GM18519 (cell line): ENCODE results near the gene COL15A1.
"Not testable (repeated sequence)": the region's sequence is repeated elsewhere in the genome, so short reads cannot be mapped to it uniquely, and the experiment has no call there.

Experiments used
- ATAC-seq: cut with Tn5 transposase; IDR thresholded peaks from one replicate; pipeline ENCODE4 v1.9.1; 2021; ENCODE audit warnings: mild to moderate bottlenecking, moderate library complexity; ENCODE audit not compliant: unreplicated experiment, low FRiP score

Gene COL15A1

DNA sequence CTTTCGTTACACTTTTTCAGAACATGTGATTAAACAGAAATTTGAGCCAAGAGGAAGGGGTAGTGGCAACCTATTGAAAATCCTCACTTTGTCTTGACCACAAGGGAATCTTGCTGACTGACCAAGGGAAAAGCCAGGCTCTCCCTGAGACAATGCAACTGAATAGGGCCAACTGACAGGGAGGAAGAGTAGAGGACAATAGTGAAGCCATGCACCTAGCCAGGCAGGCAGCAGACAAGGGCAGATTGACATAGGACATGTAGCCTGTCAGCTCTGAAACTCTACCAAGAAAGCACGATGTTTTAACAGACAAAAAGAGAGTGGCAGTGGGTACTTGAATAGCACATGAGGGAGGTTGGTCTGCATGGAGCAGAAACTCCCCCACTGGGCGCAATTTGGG lies 152.7 kb downstream of the COL15A1 start:
- ATAC-seq: no peak

DNA sequence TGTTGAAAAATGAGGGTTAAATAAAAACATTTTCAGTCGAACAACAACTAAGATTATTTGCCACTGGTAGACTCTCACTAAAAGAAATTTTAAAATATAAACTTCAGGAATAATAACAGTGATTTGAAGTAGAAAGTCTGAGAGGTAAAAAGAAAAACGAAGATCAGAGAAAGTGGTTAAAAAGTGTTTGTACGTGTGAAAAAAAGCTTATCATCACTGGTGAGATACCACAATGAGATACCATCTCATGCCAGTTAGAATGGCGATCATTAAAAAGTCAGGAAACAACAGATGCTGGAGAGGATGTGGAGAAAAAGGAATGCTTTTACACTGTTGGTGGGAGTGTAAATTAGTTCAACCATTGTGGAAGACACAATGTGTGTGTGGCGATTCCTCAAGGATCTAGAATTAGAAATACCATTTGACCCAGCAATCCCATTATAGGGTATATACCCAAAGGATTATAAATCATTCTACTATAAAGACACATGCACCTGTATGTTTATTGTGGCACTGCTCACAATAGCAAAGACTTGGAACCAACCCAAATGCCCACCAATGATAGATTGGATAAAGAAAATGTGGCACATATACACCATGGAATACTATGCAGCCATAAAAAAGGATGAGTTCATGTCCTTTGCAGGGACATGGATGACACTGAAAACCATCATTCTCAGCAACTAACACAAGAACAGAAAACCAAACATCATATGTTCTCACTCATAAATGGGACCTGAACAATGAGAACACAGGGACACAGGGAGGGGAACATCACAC lies 156.3 kb downstream of the COL15A1 start:
- not testable (repeated sequence) for ATAC-seq

DNA sequence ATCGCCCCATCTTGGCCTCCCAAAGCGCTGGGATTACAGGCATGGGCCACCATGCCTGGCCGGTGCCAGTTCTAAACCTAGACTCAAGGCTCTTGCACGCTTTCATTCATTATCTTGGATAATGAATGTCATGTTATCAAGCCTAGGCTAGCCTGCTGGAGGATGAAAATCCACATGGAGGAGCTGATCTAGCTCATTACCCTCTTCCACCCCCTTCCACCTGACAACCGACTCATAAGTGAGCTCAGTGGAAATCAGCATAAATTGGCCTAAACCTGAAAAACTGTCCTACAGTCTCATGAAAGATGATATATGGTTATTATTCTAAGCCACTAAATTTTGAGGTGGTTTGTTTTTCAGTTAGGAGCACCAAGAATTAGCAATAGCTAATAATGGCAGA lies 157.6 kb downstream of the COL15A1 start:
- ATAC-seq: no peak

DNA sequence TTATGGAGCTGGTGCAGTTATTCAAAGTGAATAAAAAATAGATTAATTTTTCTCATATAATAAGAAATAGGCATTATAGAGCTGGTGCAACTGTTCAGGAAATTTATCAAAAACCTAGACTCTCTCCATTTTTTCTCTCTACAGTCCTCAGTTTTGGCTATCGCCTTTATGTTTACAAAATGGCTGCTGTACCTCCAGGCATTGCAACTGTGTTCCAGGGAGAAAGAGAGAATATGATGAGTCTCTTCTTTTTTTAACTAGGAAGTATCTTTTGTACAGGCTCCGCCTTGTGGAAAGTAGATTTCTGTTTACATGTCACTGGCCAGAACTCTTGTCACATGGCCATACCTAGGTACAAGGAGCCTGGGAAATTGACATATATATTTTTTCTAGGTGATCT lies 158.1 kb downstream of the COL15A1 start:
- no peak for ATAC-seq

DNA sequence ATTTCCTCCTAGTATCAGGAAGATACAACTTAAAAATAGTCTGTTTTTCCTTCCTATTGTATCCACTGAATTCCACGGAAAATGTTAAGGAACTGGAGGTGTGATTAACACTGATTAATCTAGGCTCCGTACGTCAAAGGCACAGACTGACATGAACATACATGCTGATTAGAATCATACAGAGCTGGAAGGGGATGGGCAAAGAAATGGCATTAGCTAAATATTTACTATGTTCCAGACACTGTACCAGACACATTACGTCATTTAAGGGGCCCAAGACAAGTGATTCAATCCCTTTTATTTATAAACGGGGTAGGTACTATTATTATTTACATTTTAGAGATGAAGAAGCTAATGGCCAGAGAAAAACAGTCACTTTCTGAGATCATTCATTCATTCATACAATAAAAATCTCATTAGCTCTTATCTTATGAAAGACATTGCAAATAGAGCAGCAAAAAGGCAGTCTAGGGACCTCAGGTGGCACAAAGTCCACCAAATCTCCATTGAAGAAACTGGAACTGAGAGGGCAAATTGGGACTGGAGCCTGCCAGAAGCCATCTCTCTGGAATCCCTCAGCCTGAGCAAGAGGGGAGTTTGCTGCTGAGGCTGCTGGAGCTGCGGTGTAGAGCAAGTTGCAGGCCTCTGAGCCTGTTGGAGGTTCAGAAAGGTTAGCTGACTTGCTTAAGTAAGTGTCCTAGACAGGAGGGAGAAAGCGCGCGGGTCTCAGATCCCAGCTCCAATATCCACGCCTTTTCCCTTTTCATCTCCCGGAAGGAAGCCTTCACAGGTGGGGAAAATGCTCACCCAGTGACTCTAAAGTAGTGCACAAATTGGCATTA lies 159.6 kb downstream of the COL15A1 start:
- ATAC-seq: no peak

DNA sequence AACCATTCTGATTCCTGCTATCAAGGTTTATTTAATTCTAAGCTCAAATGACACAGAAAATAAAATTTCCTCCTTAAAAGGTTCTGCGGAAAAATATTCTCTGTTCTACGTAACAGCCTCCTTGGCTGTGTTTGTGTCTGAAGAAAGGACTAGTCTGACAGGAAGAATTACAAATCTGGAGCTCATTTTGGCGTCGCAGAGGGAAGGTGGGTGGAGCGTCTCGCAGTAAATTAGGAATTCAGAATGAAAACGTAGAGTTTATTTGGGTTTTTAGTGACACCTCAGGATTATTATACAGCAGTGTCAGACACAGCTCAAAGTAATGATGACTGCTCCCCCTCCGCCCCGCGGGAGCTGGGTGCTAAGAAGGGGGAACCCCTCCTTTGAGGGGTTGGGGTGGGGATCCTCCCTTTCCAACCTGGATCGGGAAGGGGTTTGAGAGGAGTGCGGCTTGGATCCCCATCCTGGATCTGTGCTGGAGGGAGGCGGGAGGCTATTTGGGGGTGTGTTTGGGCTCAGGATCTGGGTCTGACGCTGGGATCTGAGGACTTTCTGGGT lies 160.3 kb downstream of the COL15A1 start:
- no peak for ATAC-seq

DNA sequence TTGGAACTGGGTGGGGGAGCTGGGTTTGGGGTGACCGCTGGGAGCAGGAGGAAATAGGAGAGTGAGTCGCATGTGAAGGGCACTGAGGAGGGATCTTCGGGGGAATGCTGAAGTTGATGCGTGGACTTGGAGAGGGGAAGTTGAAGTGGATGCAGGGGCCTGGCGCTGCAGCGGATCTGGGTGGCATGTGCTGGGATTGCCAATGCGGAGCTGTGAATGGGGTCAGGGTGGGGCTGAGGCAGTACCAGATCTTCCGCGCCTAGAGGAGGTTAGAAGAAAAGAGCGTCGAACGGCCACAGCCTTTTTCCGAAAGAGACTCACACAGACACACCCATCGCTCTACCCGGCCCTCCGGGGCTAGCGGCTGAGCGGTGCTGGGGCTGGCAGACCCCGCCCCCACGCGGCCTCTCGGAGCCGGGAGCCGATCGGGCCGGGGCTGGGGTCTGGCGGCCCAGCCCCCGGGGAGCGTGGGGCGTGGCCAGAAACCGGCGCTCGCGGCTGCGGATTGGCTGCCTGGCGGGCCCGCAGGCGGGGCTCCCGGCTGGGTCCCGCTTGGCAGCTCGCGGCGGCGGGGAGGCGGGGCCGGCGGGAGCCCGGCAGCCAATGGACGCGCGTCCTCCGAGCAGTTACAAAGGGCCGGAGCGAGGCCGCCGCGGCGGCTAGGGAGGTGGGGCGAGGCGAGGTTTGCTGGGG lies 160.9 kb downstream of the COL15A1 start, which contains the start of gene TGFBR1:
TGFBR1 (plus strand) TSS at position 655 of the 693 bp plus-strand sequence. CDS start 93 bp downstream, outside the sequence.
- peak; percentile 84 for ATAC-seq

DNA sequence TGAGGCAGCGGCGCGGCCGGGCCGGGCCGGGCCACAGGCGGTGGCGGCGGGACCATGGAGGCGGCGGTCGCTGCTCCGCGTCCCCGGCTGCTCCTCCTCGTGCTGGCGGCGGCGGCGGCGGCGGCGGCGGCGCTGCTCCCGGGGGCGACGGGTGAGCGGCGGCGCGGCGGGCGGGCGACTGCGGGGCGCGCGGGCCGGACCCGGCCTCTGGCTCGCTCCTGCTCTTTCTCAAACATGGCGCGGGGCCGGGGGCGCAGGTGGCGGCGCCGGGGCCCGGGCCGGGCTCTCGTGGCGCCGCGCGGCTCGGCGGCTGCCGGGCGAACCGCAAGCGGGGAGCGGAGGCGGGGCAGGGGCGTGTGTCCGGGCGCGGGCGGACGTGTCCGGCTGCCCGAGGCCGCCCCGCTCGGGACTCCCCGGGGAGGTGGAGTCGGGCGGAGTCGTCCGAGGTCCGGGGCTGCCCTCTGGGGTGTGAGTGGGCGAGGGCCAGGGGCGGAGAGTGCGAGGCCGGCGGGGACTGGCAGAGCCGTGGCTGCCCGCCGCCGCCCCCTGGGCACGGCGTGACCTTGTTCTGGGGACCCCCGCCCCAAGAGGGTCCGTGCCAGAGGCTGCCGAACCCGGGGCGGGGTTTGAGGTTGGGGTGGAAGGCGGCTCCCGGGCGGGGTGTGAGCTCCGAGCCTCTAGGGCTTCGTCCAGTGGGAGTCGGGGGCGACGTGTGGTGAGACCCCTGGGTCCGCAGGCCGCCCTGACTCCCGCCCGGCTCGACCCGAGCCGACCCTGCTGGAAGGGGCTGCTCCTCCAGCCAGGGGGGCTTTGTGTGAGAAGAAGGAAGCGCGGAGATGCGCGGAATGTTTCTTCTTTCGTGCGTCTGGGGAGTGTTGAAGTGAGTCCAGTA lies 161.7 kb downstream of the COL15A1 start:
- peak; percentile 20 for ATAC-seq

DNA sequence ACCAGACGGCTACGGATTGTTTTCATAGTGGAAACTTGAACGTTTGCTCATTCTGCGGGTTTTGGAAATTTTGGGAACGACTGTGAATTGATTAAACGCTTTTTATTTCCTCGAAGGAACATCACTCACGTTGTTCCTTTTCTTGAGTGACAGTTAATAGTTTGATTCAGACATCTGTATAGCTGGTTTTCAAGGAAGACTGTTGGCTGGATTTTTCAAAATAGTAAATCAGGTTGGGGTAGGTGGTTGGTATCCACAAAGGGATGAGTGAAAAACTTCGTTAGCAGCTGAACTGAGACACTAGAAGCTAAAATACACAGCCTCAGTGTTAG lies 162.3 kb downstream of the COL15A1 start:
- no peak for ATAC-seq

DNA sequence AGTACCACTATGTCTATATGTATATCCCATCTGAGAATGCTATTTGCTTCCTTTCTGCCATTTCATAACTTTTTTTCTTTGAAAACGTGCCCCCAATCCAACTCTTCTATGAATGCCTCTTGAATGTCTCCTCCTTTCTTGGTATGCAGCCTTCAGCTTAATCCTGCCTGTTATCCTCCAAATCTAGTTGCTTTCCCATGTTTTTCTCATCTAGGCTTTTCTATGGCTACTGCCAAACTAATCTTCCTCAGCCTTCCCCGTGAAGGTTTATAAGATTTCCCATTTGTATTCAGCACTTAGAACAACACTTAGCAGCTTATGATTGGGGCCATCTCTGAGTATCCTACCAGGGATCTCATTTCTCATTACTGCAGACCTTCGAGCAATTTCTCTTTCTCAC lies 163.7 kb downstream of the COL15A1 start:
- ATAC-seq: no peak

DNA sequence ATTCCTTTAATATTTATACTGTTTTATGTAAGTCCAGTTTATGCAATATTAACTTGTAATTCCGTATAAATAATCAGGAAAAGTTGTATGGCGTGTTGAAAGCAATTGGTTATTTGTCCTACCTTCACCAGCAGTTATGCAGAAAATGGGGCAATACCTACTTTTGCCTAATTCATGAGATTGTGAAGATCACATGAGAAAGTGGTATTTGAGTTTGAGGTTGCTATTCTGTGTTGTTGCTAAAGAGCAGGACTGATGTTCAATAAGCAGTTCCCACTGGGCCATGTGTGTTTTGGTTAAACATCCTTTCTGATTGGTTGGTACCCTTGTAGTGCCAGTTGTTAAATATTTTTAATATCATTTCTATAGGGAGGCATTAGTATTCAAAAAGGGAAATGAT lies 164.4 kb downstream of the COL15A1 start:
- ATAC-seq: no peak

DNA sequence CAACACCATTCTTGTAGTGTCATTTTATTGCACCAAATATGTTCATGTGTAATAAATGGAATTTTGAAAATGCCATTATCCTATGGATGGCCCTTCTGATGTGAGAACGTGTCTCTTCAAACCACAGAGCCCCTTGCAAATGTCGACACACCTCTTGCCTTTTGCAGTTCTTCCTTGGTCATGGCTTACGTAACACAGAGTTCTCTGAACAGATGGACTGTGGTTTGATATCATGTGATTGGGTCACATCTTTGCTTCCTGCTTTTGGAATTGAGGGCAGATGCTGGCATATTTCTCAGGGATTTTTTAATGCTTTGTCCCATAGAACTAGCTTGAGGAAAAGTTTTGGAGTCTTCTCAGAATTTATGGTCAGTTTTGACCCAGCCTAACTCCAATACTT lies 165.8 kb downstream of the COL15A1 start:
- ATAC-seq: no peak

DNA sequence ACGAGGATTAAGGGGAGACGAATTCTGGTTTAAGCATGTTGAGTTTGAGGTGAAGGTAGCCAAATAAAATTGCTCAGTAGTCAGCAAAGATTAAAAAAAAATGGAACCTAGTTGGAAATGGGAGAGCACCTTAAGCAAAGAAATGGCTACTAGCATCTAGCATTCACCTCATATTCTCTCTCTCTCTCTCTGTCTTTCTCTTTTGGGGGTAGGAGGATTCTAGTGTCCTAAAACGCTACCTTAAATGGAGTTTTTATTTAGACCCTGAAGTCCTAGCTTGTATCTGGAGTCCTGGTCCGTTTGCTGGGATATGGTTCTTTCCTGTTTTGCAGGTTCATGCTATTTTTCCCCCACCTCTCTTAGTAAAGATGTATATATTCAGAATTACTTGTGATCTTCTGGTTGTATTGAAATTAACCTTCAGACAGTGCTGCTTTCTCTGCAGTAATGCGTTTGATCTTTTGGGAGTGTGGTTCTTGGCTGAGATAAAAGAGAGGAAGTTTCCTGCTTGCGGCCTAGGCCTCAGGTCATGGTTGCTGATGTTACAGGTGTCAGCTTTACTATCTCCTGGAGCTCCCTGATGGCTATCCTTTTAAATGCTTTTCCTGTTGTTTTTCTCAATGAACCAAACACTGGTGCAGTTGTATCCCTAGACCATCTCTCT lies 169.2 kb downstream of the COL15A1 start:
- no peak for ATAC-seq

DNA sequence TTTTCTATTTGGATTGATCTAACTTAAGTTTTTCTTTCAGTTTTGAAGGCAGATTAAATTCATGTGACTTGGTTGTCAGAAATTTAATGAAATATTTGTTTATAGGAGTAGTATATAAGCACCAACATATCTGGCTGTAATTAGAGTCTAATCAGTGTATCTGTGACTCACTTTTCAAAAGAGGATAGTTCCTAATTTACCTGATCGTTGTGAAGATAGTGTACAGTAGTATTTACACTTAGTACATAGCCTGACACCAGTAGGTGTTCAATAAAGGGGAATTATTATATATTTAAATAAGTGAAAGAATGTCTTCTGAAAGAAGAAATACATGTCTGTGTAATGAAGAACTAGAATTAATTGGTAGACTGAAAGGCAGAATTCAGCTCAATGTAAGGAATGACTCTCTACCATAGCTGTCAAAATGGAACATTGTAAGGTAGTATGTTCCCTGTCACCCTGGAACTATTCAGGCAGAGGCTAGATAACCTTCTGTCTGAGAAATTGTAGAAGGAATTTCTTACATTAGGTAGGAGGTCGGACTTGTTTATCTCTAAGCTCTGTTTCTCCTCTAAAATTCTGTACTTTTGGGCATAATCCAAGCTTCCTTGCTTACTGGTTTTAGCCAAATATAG lies 169.8 kb downstream of the COL15A1 start:
- no peak for ATAC-seq

DNA sequence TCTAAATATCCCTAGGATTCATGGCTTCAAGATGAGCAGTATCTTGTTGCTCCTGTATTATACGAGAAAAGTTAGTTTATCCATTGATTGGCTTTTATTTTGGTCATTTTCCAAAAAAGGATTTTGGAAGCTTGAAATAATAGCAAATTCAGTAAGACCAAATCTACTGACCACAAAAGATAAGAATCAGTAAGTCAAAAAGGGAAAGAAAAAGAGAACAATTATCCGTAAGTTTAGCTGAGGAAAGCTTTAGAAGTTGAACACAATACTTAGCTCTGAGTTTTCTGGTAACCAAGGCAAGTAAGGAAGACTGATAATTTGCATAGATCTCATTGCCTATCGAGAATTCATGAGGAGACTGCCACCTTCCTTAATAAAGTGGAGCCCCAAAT lies 170.3 kb downstream of the COL15A1 start:
- ATAC-seq: no peak

DNA sequence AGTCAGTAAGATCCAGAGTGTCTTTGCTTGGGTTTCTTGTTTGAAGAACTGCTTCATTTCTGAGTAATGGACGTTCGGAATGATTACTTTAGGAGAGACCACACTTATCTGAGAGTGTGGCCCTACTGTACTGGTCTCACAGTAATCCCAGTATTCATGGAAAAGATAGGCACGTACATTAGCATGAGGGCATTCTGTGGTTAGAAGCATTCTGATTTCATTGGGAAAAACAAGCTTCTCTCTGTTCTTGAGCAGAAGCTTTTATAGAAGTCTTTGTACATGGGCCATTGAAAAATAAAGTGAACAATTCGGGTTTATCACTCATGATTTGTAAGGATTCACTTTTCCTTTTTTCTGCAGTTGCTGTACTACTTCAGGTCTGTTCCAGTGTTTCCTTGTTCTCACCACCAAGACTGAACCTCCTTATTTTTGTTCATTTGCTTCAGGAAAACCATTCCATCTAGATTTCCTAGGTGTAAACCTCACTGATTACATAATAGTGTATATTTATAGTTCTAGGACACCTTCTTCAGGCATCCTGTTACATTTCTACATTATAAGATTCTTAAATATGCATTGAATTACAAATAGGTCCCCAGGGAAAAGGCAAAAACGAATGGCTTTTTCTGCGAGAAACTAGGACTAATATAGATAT lies 171.3 kb downstream of the COL15A1 start:
- no peak for ATAC-seq

DNA sequence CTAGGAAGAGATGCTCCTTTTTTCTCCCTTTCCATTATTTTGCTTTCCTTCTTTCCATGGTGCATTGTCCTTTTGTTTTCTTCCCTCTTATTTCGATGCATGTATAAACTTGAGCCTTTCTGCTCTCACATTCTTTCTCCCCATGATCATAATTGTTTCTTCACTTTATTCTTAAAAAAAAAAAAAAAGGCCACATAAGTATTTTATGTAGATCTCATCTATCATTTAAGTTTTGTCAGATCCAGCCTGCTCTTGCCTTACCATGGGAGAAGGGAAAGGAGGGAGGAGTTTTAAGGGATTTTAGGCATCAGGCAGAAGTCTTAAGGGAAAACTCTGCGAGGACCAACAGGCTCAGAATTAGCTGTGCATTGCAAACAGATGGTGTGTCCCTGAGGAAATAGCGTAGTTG lies 172.3 kb downstream of the COL15A1 start:
- no peak for ATAC-seq

DNA sequence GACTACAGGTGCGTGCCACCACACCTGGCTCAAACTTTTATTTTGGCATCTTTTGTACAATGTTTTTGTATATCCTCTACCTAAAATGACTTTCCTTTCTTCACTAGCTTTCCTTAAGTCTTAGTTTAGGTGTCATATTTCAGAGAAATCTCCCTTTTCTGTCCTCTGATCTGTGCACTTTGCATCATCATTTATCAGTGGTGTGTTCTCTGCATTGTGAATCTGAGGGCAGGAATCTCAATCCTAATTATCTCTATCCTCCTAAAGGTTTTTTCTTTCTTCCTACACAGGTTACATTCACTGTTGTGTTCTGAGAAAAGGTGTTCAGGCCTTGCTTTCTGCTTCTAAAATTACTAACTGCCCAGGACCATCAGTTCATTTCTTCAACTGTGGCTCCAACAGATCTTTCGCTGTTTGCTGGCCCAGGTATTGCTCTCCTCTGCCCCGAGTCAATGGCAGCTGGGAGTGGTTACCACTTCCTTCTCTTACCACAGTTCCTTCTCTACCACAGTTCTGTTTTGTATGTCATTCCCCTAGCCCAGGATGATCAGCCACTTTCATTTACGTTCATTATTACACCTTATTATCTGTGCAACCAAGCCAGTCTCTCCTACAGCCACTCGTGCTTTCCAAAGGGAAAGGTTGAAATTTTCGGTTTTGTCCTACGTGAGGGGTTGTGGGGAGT lies 175.2 kb downstream of the COL15A1 start:
- ATAC-seq: peak; percentile 88
